T-helper 2 cell treated with Interferon-gamma antibody and Interleukin-4, amounts not matched to agents 5 μg/mL and 100 μg/mL, for 36 hours (primary cell): ENCODE results near the gene OFD1.

Source experiments
- DNase-seq: peaks from one replicate; pipeline ENCODE4 v3.0.0; 2021; ENCODE audit warnings: low spot score
- H3K27ac Mint-ChIP-seq: one replicate; pipeline ENCODE4 v1.8.0; 2021; ENCODE audit warnings: mild to moderate bottlenecking, mixed read lengths
- H3K27me3 Mint-ChIP-seq: one replicate; pipeline ENCODE4 v1.8.0; 2021; ENCODE audit warnings: low read depth, mixed read lengths
- H3K36me3 Mint-ChIP-seq: one replicate; pipeline ENCODE4 v1.8.0; 2021; ENCODE audit warnings: low read depth, mixed read lengths
- H3K4me1 Mint-ChIP-seq: one replicate; pipeline ENCODE4 v1.8.0; 2021; ENCODE audit warnings: low read depth, mixed read lengths
- H3K4me3 Mint-ChIP-seq: one replicate; pipeline ENCODE4 v1.8.0; 2022; ENCODE audit warnings: mild to moderate bottlenecking, moderate library complexity, mixed read lengths
- H3K9me3 Mint-ChIP-seq: one replicate; pipeline ENCODE4 v1.8.0; 2021; ENCODE audit warnings: mixed read lengths

The OFD1 gene

DNA sequence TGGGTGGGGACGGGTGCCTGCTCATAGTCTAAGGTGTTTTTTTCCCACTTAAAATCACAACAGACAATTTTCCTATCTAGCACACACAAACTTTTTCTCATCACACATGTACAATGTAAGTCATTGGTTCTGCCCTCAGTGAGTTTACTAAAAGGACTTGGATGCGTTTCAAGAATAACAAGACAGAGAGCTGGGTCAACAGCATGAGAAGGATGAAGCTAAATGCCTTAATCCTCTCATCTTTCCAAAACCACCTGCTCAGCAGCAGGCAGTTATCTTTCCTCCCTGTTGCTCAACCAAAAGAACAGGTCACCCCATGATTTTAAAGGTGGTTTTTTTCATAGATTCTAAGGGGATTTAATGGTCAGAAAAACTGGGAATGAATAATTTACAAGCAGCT is 40.1 kb downstream of the OFD1 start:
- Mint-ChIP-seq H3K4me1 (peaks cover 3% of the 10 kb centered on the region), H3K27ac (no peak overlapping the region), H3K36me3 (peaks cover 23% of the 10 kb centered on the region)

GRCh38 chrX:13775837-13776236 is 41.3 kb downstream of the OFD1 start:
- peaks cover 19% of the 10 kb centered on the region for H3K36me3 Mint-ChIP-seq
- no peak overlapping the region for H3K4me3 Mint-ChIP-seq
- H3K9me3 Mint-ChIP-seq = no peaks in the 10 kb centered on the region
- no peak overlapping the region for H3K27ac Mint-ChIP-seq
- H3K4me1 Mint-ChIP-seq = no peaks in the 10 kb centered on the region
- DNase-seq = no peak
- no peaks in the 10 kb centered on the region for H3K27me3 Mint-ChIP-seq

More for the DNA sequence above, 40.1 kb downstream of the OFD1 start:
- no peaks in the 10 kb centered on the region for H3K27me3 Mint-ChIP-seq
- H3K4me3 Mint-ChIP-seq = no peak overlapping the region
- no peaks in the 10 kb centered on the region for H3K9me3 Mint-ChIP-seq
- DNase-seq = no peak

DNA sequence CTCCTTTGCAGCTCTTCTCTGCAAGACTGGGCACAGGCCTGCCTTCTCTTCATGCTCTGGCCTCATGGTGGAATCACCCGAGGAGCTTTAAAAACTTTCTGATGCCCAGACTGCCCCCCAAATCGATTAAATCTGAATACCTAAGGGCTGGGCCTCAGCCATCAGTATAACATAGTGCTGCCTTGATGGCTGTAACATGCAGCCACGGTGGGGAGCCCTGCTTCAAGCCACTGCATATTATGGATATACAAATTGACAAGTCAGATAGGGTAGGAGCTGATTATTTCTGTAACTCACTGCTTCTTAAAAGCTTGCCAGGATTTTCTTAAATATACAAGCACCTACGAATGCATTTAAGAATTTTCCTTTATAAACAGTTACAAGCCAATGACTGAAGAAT is 41.8 kb downstream of the OFD1 start:
- Mint-ChIP-seq H3K27ac (no peak overlapping the region), H3K4me3 (no peak overlapping the region), H3K36me3 (peaks cover 19% of the 10 kb centered on the region), H3K27me3 (no peaks in the 10 kb centered on the region), H3K4me1 (no peaks in the 10 kb centered on the region), H3K9me3 (no peaks in the 10 kb centered on the region)
- no peak for DNase-seq

GRCh38 chrX:13778916-13779315 is 44.4 kb downstream of the OFD1 start:
- no peaks in the 10 kb centered on the region for H3K27me3 Mint-ChIP-seq
- no peak overlapping the region for H3K27ac Mint-ChIP-seq
- no peaks in the 10 kb centered on the region for H3K4me1 Mint-ChIP-seq
- H3K4me3 Mint-ChIP-seq = no peak overlapping the region
- DNase-seq = no peak
- H3K9me3 Mint-ChIP-seq = no peaks in the 10 kb centered on the region
- peaks cover 11% of the 10 kb centered on the region for H3K36me3 Mint-ChIP-seq

DNA sequence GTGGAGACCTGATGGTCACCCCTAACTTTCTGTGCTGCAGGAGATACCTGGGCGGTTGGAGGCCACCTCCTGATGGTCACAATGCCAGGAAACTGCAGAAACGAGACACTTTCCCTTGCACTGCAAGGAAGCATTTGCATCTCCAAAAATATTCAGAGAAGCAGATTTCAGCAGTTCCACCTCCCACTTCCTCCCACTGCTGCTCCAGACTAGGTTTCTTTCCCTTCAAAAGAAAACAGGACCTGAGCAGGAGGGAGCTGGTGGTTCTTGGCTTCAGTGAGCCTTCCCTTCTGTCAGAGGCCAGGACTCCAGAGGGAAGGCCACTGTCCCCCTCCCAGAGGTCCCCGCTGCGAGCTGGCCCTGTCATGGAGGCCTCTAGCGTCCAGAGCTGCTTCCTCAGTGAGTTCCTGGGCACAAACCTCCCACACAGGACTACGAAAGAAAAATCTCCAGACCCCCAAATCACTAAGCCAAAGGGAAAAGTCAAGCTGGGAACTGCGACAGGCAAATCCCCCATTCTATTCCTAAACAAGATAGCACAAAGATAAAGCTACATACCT is 46.4 kb downstream of the OFD1 start:
- H3K36me3 Mint-ChIP-seq = peaks cover under 1% of the 10 kb centered on the region
- H3K27ac Mint-ChIP-seq = no peak overlapping the region
- DNase-seq = no peak
- no peaks in the 10 kb centered on the region for H3K27me3 Mint-ChIP-seq
- no peaks in the 10 kb centered on the region for H3K9me3 Mint-ChIP-seq
- H3K4me3 Mint-ChIP-seq = no peak overlapping the region
- H3K4me1 Mint-ChIP-seq = no peaks in the 10 kb centered on the region

DNA sequence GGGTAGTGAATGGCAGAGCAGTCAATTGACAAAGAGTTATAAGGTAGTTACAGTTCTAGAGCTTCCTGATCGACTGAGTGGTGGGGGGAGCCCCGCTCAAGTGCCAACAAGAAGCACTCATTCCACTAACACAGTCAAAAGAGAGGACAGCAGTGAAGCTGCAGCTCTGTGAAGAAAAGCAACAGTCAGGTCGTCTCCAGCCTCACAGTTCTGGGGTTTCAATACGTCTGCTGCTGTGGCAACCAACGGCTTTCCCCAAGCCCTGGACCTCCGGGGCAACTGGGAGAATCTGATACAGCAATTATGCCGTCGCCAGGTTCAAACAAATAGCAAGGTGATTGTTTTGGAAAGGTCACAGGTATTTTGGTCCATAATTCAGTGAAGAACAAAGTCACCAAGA is 51.5 kb downstream of the OFD1 start:
- Mint-ChIP-seq H3K36me3 (no peaks in the 10 kb centered on the region), H3K27me3 (no peaks in the 10 kb centered on the region), H3K4me1 (no peaks in the 10 kb centered on the region), H3K4me3 (no peak overlapping the region), H3K9me3 (no peaks in the 10 kb centered on the region), H3K27ac (no peak overlapping the region)
- DNase-seq = no peak

- H3K9me3 Mint-ChIP-seq = no peaks in the 10 kb centered on the region
- H3K4me1 Mint-ChIP-seq = no peaks in the 10 kb centered on the region
- no peaks in the 10 kb centered on the region for H3K27me3 Mint-ChIP-seq
- no peaks in the 10 kb centered on the region for H3K36me3 Mint-ChIP-seq
- DNase-seq = no peak
- no peak overlapping the region for H3K27ac Mint-ChIP-seq
- H3K4me3 Mint-ChIP-seq = no peak overlapping the region
Observed at GRCh38 chrX:13790206-13791131, 55.9 kb downstream of the OFD1 start.

GRCh38 chrX:13791145-13791544 is 56.6 kb downstream of the OFD1 start:
- Mint-ChIP-seq H3K27me3 (no peaks in the 10 kb centered on the region), H3K36me3 (no peaks in the 10 kb centered on the region), H3K27ac (no peak overlapping the region), H3K4me1 (no peaks in the 10 kb centered on the region), H3K9me3 (no peaks in the 10 kb centered on the region), H3K4me3 (no peak overlapping the region)
- no peak for DNase-seq

DNA sequence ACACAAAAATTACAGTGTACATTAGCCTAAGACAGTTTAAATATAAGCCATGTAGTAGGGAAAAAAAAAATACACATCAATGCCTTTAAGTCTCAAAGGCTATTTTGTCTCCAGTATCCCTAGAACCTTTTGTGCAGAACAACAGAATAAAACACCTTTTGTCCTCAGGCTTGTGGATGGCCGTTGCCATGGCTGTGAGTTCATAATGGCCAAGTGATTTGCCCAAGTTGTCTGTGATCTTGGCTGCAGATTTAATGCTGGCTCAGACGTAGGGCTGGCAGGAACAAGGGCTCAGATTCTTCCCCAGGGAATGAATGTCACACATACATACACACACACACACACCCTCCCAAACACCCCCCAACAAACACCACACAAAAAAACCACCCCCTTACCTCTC is 57.0 kb downstream of the OFD1 start:
- no peaks in the 10 kb centered on the region for H3K36me3 Mint-ChIP-seq
- H3K4me3 Mint-ChIP-seq = no peak overlapping the region
- DNase-seq = no peak
- H3K9me3 Mint-ChIP-seq = no peaks in the 10 kb centered on the region
- no peaks in the 10 kb centered on the region for H3K27me3 Mint-ChIP-seq
- no peaks in the 10 kb centered on the region for H3K4me1 Mint-ChIP-seq
- no peak overlapping the region for H3K27ac Mint-ChIP-seq

DNA sequence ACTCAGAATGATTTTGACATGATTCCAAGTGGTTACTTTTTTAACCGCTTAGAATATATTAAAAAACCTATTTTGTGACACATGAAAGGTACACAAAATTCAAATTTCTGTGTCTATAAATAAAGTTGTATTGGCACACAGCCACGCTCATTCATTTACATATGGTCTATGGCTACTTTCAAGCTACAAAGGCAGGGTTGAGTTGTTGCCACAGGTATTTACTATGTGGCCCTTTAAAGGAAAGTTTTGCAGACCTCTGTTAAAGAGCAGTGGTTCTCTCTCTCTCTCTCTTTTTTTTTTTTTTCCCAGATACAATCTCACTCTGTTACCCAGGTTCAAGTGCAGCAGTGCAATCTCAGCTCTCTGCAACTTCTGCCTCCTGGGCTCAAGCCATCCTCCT is 59.3 kb downstream of the OFD1 start:
- Mint-ChIP-seq H3K9me3 (no peaks in the 10 kb centered on the region), H3K4me1 (no peaks in the 10 kb centered on the region), H3K4me3 (no peak overlapping the region), H3K27ac (no peak overlapping the region), H3K27me3 (peaks cover 2% of the 10 kb centered on the region), H3K36me3 (no peaks in the 10 kb centered on the region)
- DNase-seq = no peak

- no peak for DNase-seq
- no peak overlapping the region for H3K4me3 Mint-ChIP-seq
Observed at GRCh38 chrX:13794417-13794816, 59.9 kb downstream of the OFD1 start.

DNA sequence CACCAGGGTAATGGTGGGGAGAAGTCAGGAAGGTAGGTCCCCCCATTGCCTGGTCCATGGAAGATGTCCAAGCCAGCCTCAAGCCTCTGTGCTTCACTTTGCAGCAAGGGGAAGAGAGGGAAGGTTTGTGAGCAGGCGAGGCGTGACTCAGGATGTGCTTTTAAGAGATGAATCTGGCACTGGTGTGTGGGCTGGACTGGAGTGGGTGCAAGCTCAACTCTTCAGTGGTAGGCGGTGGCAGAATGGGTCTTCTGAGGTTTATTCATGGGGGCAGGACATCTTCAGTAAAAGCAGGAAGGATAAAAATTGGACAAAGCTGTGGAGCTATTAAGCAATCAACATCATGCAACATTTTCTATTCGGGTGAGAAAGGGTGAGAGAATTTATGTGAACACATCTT is 63.0 kb downstream of the OFD1 start:
- no peak for DNase-seq
- Mint-ChIP-seq H3K27me3 (peaks cover 2% of the 10 kb centered on the region), H3K4me1 (no peaks in the 10 kb centered on the region), H3K36me3 (no peaks in the 10 kb centered on the region), H3K4me3 (no peak overlapping the region), H3K9me3 (no peaks in the 10 kb centered on the region), H3K27ac (no peak overlapping the region)

More at GRCh38 chrX:13794417-13794816, 59.9 kb downstream of the OFD1 start:
- Mint-ChIP-seq H3K36me3 (no peaks in the 10 kb centered on the region), H3K27ac (no peak overlapping the region), H3K27me3 (peaks cover 2% of the 10 kb centered on the region), H3K4me1 (no peaks in the 10 kb centered on the region), H3K9me3 (no peaks in the 10 kb centered on the region)

- Mint-ChIP-seq H3K4me1 (no peaks in the 10 kb centered on the region), H3K27ac (no peak overlapping the region), H3K36me3 (no peaks in the 10 kb centered on the region), H3K4me3 (no peak overlapping the region), H3K27me3 (peaks cover 2% of the 10 kb centered on the region), H3K9me3 (no peaks in the 10 kb centered on the region)
- no peak for DNase-seq
Observed at GRCh38 chrX:13798184-13798583, 63.6 kb downstream of the OFD1 start.

- Mint-ChIP-seq H3K4me1 (no peaks in the 10 kb centered on the region), H3K36me3 (no peaks in the 10 kb centered on the region), H3K9me3 (no peaks in the 10 kb centered on the region), H3K4me3 (no peak overlapping the region), H3K27ac (no peak overlapping the region), H3K27me3 (peaks cover 10% of the 10 kb centered on the region)
- no peak for DNase-seq
Observed at GRCh38 chrX:13803116-13803515, 68.6 kb downstream of the OFD1 start.
